22Rv1 (cell line): ENCODE results near the gene NFKB1.

Experiments used
- CTCF ChIP-seq: fragments of 450-650 bp; IDR thresholded peaks from 2 replicates; pipeline ENCODE4 v1.5.1; 2017; ENCODE audit warnings: mild to moderate bottlenecking
- ZFX ChIP-seq: fragments of 450-650 bp; IDR thresholded peaks from 2 replicates; pipeline ENCODE4 v1.6.1; 2017; ENCODE audit warnings: antibody characterized with exemption, borderline replicate concordance

- TF ChIP-seq CTCF: no peak
- TF ChIP-seq ZFX: no peak
Observed at GRCh38 chr4:102553982-102554381, 52.8 kb downstream of the NFKB1 start.
